CD4-positive, alpha-beta T cell treated with Interleukin-2 at 100 ng/mL for 4 hours (primary cell): ENCODE data around the gene XPO6.

Experiments used
- DNase-seq: peaks from one replicate; pipeline ENCODE4 v3.0.0-alpha.2; 2020; ENCODE audit warnings: low spot score

XPO6 gene

DNA sequence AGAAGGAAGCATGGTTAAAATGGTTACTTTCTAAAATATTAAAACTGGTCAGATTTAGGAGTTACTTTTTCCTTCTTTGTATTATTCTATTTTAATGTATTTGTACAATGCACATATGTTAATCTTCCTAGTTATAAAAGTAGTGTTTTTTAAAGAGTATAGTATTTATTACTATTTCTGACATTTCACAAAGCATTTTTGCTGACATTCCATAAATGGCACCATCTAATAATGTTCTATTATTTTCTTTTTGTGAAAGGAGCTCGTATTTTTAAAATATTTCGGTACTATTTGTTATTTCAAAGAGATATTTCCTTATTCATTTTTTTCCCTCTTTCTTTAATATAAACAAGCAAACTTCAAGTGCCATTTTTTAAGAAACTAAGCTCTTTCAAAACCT is 100.8 kb downstream of the XPO6 start:
- DNase-seq, result no peak

- DNase-seq, result no peak
Observed at GRCh38 chr16:28110479-28110878, 101.3 kb downstream of the XPO6 start.

- DNase-seq, result no peak
Observed at GRCh38 chr16:28110074-28110473, 101.7 kb downstream of the XPO6 start.

DNA sequence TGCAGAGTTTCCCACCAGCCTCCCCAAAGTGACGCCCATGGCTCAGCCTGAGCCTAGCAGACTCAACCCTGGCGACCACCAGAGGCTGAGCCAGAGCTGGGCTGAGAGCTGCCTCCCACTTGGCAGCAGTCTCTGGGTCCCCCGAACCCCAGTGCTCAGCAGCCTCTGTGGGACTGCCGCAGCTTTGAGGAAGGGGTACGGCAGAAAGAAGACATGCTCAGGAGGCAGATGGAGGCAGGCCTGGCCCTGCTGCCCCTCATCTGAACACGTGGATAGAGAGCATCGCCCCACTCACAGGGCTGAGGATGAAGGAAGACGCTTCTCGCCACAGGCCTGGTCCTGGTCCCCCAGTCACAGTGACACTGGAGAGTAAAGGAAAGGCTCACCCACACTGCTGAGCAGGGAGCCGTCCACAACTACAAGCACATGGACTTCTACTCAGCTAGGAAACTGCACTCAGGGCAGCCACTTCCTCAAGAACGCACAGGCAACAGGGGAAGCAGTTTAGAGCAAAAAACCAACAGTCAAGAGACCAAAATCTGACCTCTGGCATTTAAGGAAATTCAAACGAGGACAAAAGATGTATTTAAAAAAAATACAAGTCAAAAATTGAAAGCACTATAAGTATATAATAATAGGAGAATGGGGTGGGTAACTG is 103.0 kb downstream of the XPO6 start:
- DNase-seq, result no peak

GRCh38 chr16:28107232-28107631 is 104.5 kb downstream of the XPO6 start:
- no peak for DNase-seq

DNA sequence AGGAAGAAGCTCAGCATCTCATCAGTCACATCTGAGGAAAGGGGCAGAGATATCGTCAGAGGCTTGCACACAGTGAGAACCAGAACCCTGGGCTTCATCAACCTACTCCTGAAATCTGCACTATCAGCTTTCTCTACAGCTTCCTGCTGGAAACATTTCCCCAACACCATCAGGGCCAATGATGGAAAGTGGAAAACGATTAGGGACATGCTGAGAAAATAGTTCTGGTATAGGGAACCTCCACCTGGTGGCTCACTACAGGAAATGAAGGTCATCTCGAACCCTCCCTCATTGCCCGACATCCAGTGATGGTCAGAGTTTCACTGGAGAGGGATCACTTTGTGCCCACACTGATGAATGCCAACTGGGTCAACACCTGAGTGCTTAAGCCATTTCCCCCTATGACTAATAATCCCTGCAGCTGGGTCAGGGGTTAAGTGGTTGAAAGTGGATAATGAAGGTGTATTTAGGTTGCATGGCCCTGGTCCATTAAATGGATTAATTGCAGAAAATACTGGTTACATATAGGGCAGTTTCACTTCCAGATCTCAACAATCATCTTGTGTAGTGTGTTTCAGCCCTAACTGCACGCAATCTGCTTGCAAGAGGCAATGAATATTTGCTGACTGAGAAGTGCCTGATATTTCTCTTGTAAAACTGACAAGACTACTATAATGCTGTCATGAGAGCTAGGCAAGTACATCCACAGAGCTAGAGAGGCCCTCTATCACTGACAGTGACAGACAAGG is 105.1 kb downstream of the XPO6 start:
- no peak for DNase-seq

DNA sequence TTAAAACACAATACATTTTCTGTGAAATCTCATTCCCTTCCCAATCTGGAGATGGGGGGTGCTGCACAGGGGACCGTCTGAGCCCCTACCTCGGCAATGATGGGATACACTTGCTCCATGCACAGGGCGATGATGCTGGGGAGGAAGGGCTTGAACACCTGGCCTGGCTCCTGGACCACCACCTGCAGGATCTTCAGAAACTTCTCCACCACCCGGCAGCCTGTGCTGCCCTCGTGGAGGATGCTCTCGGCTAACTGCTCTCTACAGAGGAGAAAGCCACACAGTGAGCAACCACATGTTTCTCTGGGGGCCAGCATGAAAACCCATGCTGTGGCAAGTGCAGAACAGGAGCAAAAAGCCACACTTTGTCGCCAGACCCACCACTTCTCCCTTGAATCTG is 105.8 kb downstream of the XPO6 start:
- DNase-seq, result no peak

- no peak for DNase-seq
Observed at GRCh38 chr16:28105297-28105696, 106.5 kb downstream of the XPO6 start.

DNA sequence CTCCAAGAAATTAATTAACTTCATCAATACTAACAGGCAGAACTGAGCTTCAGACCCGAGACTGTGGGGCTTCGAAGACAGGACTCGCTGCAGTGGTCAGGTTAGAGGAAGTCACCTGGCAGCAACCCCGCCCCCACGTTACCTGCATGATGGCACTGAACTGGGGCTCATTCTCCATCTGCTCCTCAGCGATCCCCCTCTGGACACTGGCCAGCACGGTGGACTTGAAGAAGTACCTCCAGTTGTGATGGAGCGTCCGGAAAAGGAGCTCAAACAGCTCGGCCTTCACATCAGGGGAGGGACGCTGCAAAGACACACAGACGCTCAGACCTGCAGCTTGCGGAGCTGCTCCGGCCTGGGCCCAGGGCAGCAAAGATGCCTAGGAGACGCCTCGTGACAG is 107.4 kb downstream of the XPO6 start:
- DNase-seq, result no peak

DNA sequence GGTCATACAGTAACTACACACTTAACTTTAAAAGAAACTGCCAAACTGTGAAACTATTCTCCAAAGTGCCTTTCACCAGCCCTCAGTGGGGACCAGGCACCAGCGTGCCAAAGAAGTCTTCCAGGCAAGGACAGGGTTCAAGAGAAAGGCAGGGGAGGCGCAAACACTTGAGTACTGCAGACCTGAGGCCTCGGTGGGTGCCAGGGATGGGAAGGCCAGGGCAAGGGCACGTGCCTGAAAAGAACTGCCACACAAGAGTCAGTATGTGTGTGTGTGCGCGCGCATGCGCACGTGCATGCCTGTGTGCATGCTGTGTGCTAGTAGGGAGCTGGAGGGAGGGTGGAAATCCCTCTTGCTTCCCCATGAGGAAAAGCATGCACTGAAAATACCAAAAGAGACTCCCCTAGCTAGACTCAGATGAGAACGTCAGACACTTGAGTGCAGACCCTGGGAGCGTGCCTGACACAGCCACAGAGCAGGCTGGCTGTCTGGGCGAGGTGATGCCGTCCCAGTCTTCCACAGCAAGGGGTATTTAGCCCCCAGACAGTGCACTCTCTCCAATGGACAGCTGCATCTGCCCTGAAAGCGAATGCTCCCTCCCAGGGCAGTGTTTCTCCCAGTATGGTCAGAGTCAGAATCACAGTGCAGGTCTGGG is 108.1 kb downstream of the XPO6 start:
- DNase-seq, result no peak

GRCh38 chr16:28101533-28101890 is 110.3 kb downstream of the XPO6 start:
- no peak for DNase-seq

DNA sequence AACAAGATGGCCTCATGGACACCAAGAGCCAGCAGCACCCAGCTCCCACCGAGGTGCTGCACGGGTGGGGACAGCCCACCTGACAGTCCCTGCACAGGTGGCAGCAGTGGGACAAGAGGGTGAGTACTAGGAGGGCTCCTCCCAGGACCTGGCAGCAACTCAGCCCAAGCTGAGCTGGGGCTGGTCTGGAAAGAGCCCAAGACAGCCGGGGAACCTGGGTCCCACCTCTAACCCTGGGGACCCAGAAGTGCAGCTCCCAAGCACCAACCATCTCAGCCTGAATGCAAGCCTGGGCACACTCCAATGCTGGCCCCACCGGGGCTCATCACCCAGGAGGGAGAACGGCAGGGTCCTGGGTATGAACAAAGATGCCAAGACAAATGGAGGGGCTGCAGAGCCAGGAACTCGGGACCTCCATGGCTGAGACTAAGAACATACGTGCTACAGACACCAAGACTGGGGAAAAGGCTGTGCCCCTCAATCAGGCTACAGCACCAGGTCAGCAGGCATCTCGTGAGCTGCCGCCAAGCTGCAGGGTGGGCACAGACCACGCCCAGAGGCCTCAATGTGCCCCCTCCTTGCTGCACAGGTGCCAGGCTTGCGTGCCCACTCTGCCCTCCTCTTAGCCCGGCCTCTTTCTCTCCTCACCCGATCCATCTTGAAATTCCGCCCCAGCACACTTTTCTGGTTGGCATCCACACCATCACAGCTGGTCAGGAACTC is 110.8 kb downstream of the XPO6 start:
- DNase-seq, result no peak

DNA sequence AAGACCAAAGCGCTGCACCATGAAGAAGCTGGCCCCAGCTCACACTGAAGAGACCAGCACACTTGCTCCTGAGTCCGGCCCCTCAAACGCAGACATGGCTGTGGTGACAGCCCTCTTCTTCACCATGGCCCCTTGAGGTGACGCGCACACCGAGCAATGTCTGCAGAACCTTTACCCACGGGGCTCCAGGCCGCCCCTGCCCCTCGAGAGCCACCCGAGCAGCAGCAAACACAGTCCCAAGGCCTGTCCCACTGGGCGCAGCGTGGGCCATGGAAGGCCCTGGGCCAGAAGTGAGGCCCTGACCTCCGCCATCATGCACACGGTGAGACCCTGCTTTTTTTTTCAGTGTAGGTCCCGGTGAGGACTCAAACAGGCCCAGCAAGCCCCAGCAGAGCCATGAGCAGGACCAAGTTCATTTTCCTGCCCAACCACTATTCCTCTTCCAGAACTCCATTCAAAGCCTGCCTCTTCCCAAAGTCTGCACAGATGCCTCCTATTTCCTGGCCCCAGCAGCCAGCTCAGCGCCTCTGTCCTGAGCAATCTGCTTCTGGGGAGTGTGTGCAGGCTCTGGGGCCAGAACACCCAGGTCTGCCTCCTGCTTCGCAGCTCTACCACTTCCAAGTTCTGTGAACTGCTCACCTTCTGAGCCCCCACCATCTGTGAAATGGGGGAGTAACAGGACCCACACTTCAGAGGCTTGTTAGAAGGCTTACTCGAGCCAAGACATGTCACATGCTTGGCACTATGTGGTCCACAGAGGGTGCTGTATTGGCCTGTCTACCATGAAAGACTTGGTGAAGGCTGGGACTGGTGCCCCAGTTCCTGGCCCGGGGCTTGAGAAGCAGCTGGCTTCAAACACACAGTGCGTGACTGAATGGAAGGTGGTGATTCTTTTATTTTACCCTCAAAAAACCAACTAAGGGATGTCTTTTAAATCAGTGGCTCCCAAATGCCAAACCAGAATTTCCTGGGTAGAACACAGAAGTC is 112.5 kb downstream of the XPO6 start:
- no peak for DNase-seq

- no peak for DNase-seq
Observed at GRCh38 chr16:28098171-28098958, 113.4 kb downstream of the XPO6 start.

- no peak for DNase-seq
Observed at GRCh38 chr16:28096983-28097899, 114.5 kb downstream of the XPO6 start.

GRCh38 chr16:28093385-28093725 is 118.4 kb downstream of the XPO6 start:
- no peak for DNase-seq

- no peak for DNase-seq
Observed at GRCh38 chr16:28092721-28093384, 118.9 kb downstream of the XPO6 start.

DNA sequence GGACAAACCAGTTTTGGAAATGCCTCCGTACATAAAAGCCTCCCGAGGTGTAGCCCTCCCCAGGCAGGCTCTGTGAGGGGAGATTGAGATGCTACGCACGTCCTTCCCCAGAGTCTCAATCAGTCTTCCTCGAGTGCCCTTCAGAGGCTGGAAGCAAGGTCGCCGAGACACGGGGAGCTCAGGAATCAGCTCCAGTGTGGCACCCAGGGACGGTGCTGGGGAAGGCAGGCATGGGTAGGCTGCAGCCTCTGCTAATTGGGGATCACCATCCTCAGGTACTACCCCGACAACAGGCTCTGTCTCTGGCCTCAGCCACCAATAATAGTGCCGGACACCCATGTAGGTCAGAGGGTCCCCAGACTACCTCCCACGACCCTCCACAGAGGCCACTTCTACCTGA is 120.1 kb downstream of the XPO6 start:
- no peak for DNase-seq
